HG03520 (cell line): ENCODE data around the gene EID2.
A peak's percentile ranks its signal among the peaks of the same experiment; 100 is the strongest.

Experiments
- ATAC-seq: cut with Tn5 transposase; IDR thresholded peaks from one replicate; pipeline ENCODE4 v1.9.1; 2021; ENCODE audit warnings: mild to moderate bottlenecking, moderate library complexity; ENCODE audit not compliant: unreplicated experiment

The EID2 gene

GRCh38 chr19:39539518-39540332 lies at the start of gene EID2:
EID2 (minus strand) TSS chr19:39540161; CDS start chr19:39540079, 82 bp downstream.
- peak; percentile 84 for ATAC-seq

GRCh38 chr19:39588066-39588465 lies 48.1 kb upstream of the EID2 start:
- no peak for ATAC-seq

GRCh38 chr19:39587496-39587895 lies 47.5 kb upstream of the EID2 start:
- no peak for ATAC-seq

- ATAC-seq: no peak
Observed at GRCh38 chr19:39582891-39583625, 43.1 kb upstream of the EID2 start.

GRCh38 chr19:39582442-39582841 lies 42.5 kb upstream of the EID2 start:
- no peak for ATAC-seq

- no peak for ATAC-seq
Observed at GRCh38 chr19:39568604-39569003, 28.6 kb upstream of the EID2 start.

GRCh38 chr19:39566064-39566463 lies 26.1 kb upstream of the EID2 start:
- no peak for ATAC-seq

GRCh38 chr19:39563408-39563807 lies 23.4 kb upstream of the EID2 start:
- no peak for ATAC-seq

- no peak for ATAC-seq
Observed at GRCh38 chr19:39558624-39559117, 18.7 kb upstream of the EID2 start.

- no peak for ATAC-seq
Observed at GRCh38 chr19:39557811-39558623, 18.1 kb upstream of the EID2 start.

GRCh38 chr19:39555883-39556282 lies 15.9 kb upstream of the EID2 start:
- ATAC-seq: no peak

GRCh38 chr19:39554701-39555311 lies 14.8 kb upstream of the EID2 start:
- ATAC-seq: no peak

GRCh38 chr19:39553082-39553652 lies 13.2 kb upstream of the EID2 start:
- no peak for ATAC-seq

- no peak for ATAC-seq
Observed at GRCh38 chr19:39550197-39550596, 10.2 kb upstream of the EID2 start.

- ATAC-seq: no peak
Observed at GRCh38 chr19:39546599-39546998, 6.6 kb upstream of the EID2 start.

- no peak for ATAC-seq
Observed at GRCh38 chr19:39544911-39545310, 5.0 kb upstream of the EID2 start.

GRCh38 chr19:39544226-39544903 lies 4.4 kb upstream of the EID2 start:
- ATAC-seq: no peak

GRCh38 chr19:39543477-39543857 lies 3.5 kb upstream of the EID2 start:
- ATAC-seq: no peak

- no peak for ATAC-seq
Observed at GRCh38 chr19:39542206-39542605, 2.2 kb upstream of the EID2 start.

- no peak for ATAC-seq
Observed at GRCh38 chr19:39540333-39540673, 342 bp upstream of the EID2 start.
